Mesenchymal stem cell (in vitro differentiated cells and primary cell): ENCODE results near the gene TMEM138.
"Not testable (repeated sequence)": the region's sequence is repeated elsewhere in the genome, so short reads cannot be mapped to it uniquely, and the experiment has no call there.

Source experiments
- DNase-seq: peaks from one replicate; pipeline ENCODE4 v3.0.0-alpha.2; 2013
- H2AFZ ChIP-seq: one replicate; pipeline ENCODE4 v1.6.1; 2013; ENCODE audit warnings: low read depth, mild to moderate bottlenecking, control low read depth, inconsistent platforms, low read length, moderate library complexity
- H2AK5ac ChIP-seq: 2 replicates; pipeline ENCODE4 v1.6.1; 2013; ENCODE audit warnings: low read length, moderate library complexity, mild to moderate bottlenecking, inconsistent platforms; ENCODE audit not compliant: severe bottlenecking
- H2BK120ac ChIP-seq: one replicate; pipeline ENCODE4 v1.6.1; 2013; ENCODE audit warnings: low read depth, mild to moderate bottlenecking, inconsistent platforms, low read length, moderate library complexity
- H2BK12ac ChIP-seq, 2 experiments: one replicate each; pipeline ENCODE4 v1.6.1; 2013; ENCODE audit warnings: inconsistent platforms in 2 of 2, low read length in 2 of 2, mild to moderate bottlenecking in 2 of 2, moderate library complexity in 2 of 2, control low read depth in 1 of 2
- H2BK15ac ChIP-seq: one replicate; pipeline ENCODE4 v1.6.1; 2013; ENCODE audit warnings: mild to moderate bottlenecking, low read depth, inconsistent platforms; ENCODE audit not compliant: poor library complexity, severe bottlenecking
- H2BK5ac ChIP-seq: 2 replicates; pipeline ENCODE4 v1.6.1; 2013; ENCODE audit warnings: low read depth, mild to moderate bottlenecking, low read length, control low read depth, inconsistent platforms; ENCODE audit not compliant: poor library complexity, severe bottlenecking
- H3K14ac ChIP-seq, 2 experiments: one replicate each; pipeline ENCODE4 v1.6.1; 2013; ENCODE audit warnings: inconsistent platforms in 2 of 2, low read length in 2 of 2, control low read depth in 1 of 2, mild to moderate bottlenecking in 1 of 2, moderate library complexity in 1 of 2
- H3K18ac ChIP-seq, 2 experiments: one replicate each; pipeline ENCODE4 v1.6.1; 2013; ENCODE audit warnings: inconsistent platforms in 2 of 2, low read length in 2 of 2, control low read depth in 1 of 2, low read depth in 1 of 2, mild to moderate bottlenecking in 1 of 2
- H3K23ac ChIP-seq, 2 experiments: one replicate each; pipeline ENCODE4 v1.6.1; 2013; ENCODE audit warnings: inconsistent platforms in 2 of 2, low read length in 2 of 2, mild to moderate bottlenecking in 2 of 2, moderate library complexity in 2 of 2, control low read depth in 1 of 2
- H3K27ac ChIP-seq: 2 replicates; pipeline ENCODE4 v1.5.1; 2013; ENCODE audit warnings: mild to moderate bottlenecking, moderate library complexity, low read length, control low read depth, inconsistent platforms; ENCODE audit not compliant: poor library complexity, severe bottlenecking
- H3K27me3 ChIP-seq, 2 experiments: 2 replicates each; pipeline versions ENCODE4 v1.6.1 to v1.7.0; 2013; ENCODE audit warnings: low read length in 2 of 2, mild to moderate bottlenecking in 2 of 2, moderate library complexity in 2 of 2, control low read depth in 1 of 2, inconsistent platforms in 1 of 2; ENCODE audit not compliant: control insufficient read depth in 1 of 2, insufficient read depth in 1 of 2
- H3K36me3 ChIP-seq, 2 experiments: 2 replicates each; pipeline versions ENCODE4 v1.6.1 to v1.7.0; 2013; ENCODE audit warnings: low read length in 2 of 2, control low read depth in 1 of 2, inconsistent platforms in 1 of 2, low read depth in 1 of 2, mild to moderate bottlenecking in 1 of 2; ENCODE audit not compliant: insufficient read depth in 2 of 2, control insufficient read depth in 1 of 2
- H3K4ac ChIP-seq, 2 experiments: one replicate each; pipeline ENCODE4 v1.6.1; 2013; ENCODE audit warnings: inconsistent platforms in 2 of 2, low read length in 2 of 2, mild to moderate bottlenecking in 2 of 2, moderate library complexity in 2 of 2, control low read depth in 1 of 2, low read depth in 1 of 2
- H3K4me1 ChIP-seq: 2 replicates; pipeline ENCODE4 v1.6.1; 2013; ENCODE audit warnings: low read depth, low read length, control low read depth; ENCODE audit not compliant: control insufficient read depth, insufficient read depth
- H3K4me2 ChIP-seq: 2 replicates; pipeline ENCODE4 v1.6.1; 2013; ENCODE audit warnings: low read length, mild to moderate bottlenecking, inconsistent platforms; ENCODE audit not compliant: poor library complexity, severe bottlenecking
- H3K4me3 ChIP-seq, 2 experiments: 2 replicates each; pipeline versions ENCODE4 v1.5.1 to v1.7.0; 2013; ENCODE audit warnings: low read length in 2 of 2, mild to moderate bottlenecking in 2 of 2, control low read depth in 1 of 2, low read depth in 1 of 2; ENCODE audit not compliant: insufficient read depth in 1 of 2
- H3K79me1 ChIP-seq: replicated peaks from 2 replicates; pipeline ENCODE4 v1.6.1; 2013; ENCODE audit warnings: mild to moderate bottlenecking, control low read depth, low read length, inconsistent platforms; ENCODE audit not compliant: poor library complexity, severe bottlenecking
- H3K9ac ChIP-seq: 2 replicates; pipeline ENCODE4 v1.7.0; 2013; ENCODE audit warnings: mild to moderate bottlenecking, low read length, moderate library complexity
- H3K9me3 ChIP-seq: 2 replicates; pipeline ENCODE4 v1.7.0; 2013; ENCODE audit warnings: mild to moderate bottlenecking, low read length; ENCODE audit not compliant: control insufficient read depth
- H4K8ac ChIP-seq: one replicate; pipeline ENCODE4 v1.6.1; 2013; ENCODE audit warnings: inconsistent platforms, mild to moderate bottlenecking, low read length, moderate library complexity
- H4K91ac ChIP-seq: one replicate; pipeline ENCODE4 v1.6.1; 2013; ENCODE audit warnings: mild to moderate bottlenecking, low read length, inconsistent platforms
- WGBS: methylation state at CpG from one replicate; pipeline ENCODE4 v1.1.7; 2013; ENCODE audit warnings: mixed read lengths; 5-methylcytosine and 5-hydroxymethylcytosine counted together

The TMEM138 gene

GRCh38 chr11:61380884-61381283, 18.7 kb downstream of the TMEM138 start:
- Histone ChIP-seq H2BK5ac (no peak overlapping the region), H3K4ac (no peak overlapping the region), H3K23ac (no peak overlapping the region), H3K79me1 (no peaks in the 10 kb centered on the region), H2BK15ac (no peak overlapping the region), H4K8ac (no peak overlapping the region), H2BK120ac (no peak overlapping the region), H3K27me3 (no peaks in the 10 kb centered on the region), H3K4me1 (peaks cover 6% of the 10 kb centered on the region), H2AK5ac (no peak overlapping the region), H3K4me3 (no peak overlapping the region), H4K91ac (no peak overlapping the region), H3K27ac (no peak overlapping the region), H3K9ac (no peak overlapping the region), H3K14ac (no peak overlapping the region), H3K36me3 (peaks cover 7 to 11% of the 10 kb centered on the region in 2 experiments), H2AFZ (no peak overlapping the region), H3K9me3 (no peaks in the 10 kb centered on the region), H3K18ac (no peak overlapping the region), H2BK12ac (no peak overlapping the region), H3K4me2 (no peak overlapping the region)
- 96% methylated on average over 7 of the region's 9 CpGs for WGBS
- DNase-seq, result no peak

DNA sequence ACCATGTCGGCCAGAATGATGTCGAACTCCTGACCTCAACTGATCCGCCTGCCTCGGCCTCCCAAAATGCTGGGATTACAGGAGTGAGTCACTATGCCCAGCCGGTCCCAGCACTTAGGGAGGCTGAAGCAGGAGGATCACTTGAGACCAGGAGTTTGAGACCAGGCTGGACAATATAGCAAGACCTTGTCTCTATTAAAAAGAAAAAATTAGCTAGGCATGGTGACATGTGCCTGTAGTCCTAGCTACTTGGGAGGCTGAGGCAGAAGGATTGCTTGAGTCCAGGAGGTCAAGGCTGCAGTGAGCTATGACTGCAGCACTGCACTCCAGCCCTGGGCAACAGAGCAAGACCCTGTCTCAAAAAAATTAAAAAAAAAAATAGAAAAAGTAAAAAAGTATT, 21.7 kb downstream of the TMEM138 start:
- not testable (repeated sequence) for H2BK5ac ChIP-seq, H2AFZ ChIP-seq, H3K27ac ChIP-seq, H3K4me3 ChIP-seq, H2BK15ac ChIP-seq, H3K18ac ChIP-seq, H2AK5ac ChIP-seq, H3K4ac ChIP-seq, H3K36me3 ChIP-seq, H2BK12ac ChIP-seq, DNase-seq, H3K9ac ChIP-seq, H3K23ac ChIP-seq, H3K27me3 ChIP-seq, H3K9me3 ChIP-seq, H4K91ac ChIP-seq, H2BK120ac ChIP-seq, H3K79me1 ChIP-seq, H3K4me2 ChIP-seq, H4K8ac ChIP-seq, H3K4me1 ChIP-seq, H3K14ac ChIP-seq
- WGBS, result 85% methylated on average over 5 of the region's 5 CpGs

- Histone ChIP-seq H3K9ac (no peak overlapping the region), H2BK15ac (no peak overlapping the region), H3K14ac (no peak overlapping the region), H3K36me3 (peaks cover 0 to 4% of the 10 kb centered on the region in 2 experiments), H3K23ac (no peak overlapping the region), H3K4me3 (no peak overlapping the region), H3K18ac (no peak overlapping the region), H3K4me1 (peaks cover 2% of the 10 kb centered on the region), H3K27ac (no peak overlapping the region), H4K8ac (no peak overlapping the region), H3K4me2 (no peak overlapping the region), H2BK5ac (no peak overlapping the region), H2AK5ac (no peak overlapping the region), H2BK12ac (no peak overlapping the region), H2BK120ac (no peak overlapping the region), H4K91ac (no peak overlapping the region), H2AFZ (no peak overlapping the region), H3K79me1 (no peaks in the 10 kb centered on the region), H3K9me3 (no peaks in the 10 kb centered on the region), H3K27me3 (no peaks in the 10 kb centered on the region), H3K4ac (no peak overlapping the region)
- DNase-seq, result peak; percentile 30
- WGBS, result 89% methylated on average over 15 of the region's 15 CpGs
Observed at GRCh38 chr11:61384271-61385242, 22.4 kb downstream of the TMEM138 start.

GRCh38 chr11:61390161-61390560, 28.0 kb downstream of the TMEM138 start:
- Histone ChIP-seq H3K4me2 (no peak overlapping the region), H2AFZ (no peak overlapping the region), H4K91ac (no peak overlapping the region), H3K4ac (no peak overlapping the region), H3K23ac (no peak overlapping the region), H2BK5ac (no peak overlapping the region), H3K14ac (no peak overlapping the region), H3K9me3 (no peaks in the 10 kb centered on the region), H2BK120ac (no peak overlapping the region), H2BK12ac (no peak overlapping the region), H3K27me3 (no peaks in the 10 kb centered on the region), H3K27ac (no peak overlapping the region), H2AK5ac (no peak overlapping the region), H3K4me1 (peaks cover 5% of the 10 kb centered on the region), H4K8ac (no peak overlapping the region), H2BK15ac (no peak overlapping the region), H3K9ac (no peak overlapping the region), H3K18ac (no peak overlapping the region), H3K79me1 (peaks cover 10% of the 10 kb centered on the region), H3K36me3 (peaks cover 6 to 12% of the 10 kb centered on the region in 2 experiments), H3K4me3 (no peak overlapping the region)
- DNase-seq, result peak; percentile 22
- whole genome bisulfite sequencing, result 83% methylated on average over 1 of the region's 1 CpG
